GM12878 (cell line): ENCODE measurements around the gene CADPS. TPM values are rescaled to one million over a fixed set of nuclear protein-coding genes. Genes with fewer than 3 reads are reported as not detected.

Source experiments
- ATAC-seq: fragments of 200-7000 bp; cut with Tn5 transposase; 3 replicates; pipeline ENCODE4 v1.9.1; 2020; ENCODE audit warnings: mild to moderate bottlenecking, moderate library complexity
- BruUV-seq: library from RNA; stranded (reverse); fragments of 400-500 nt; replicated peaks from 2 replicates; lab custom pipeline; 2021; lab: Mats Ljungman, UMichigan
- CTCF ChIA-PET: fragments of 300-600 bp; sonication (Branson Sonifier 250); formaldehyde crosslinking; extraction: SDS; loops from one replicate; lab custom pipeline; 2021; ENCODE audit warnings: inconsistent platforms; lab: Yijun Ruan, JAX
- POLR2A ChIA-PET: fragments of 350-600 bp; formaldehyde crosslinking; extraction: SDS; loops from one replicate; lab custom pipeline; 2021; ENCODE audit warnings: inconsistent platforms; lab: Charles Lee
- RAD21 ChIA-PET: fragments of 300-600 bp; sonication (Branson Sonifier 250); formaldehyde crosslinking; loops from one replicate; lab custom pipeline; 2023; ENCODE audit warnings: antibody characterized with exemption; ENCODE audit not compliant: unreplicated experiment; lab: Charles Lee
- SMC1A ChIA-PET: fragments of 300-600 bp; sonication (Branson Sonifier 250); formaldehyde crosslinking; loops from one replicate; lab custom pipeline; 2023; ENCODE audit not compliant: unreplicated experiment, uncharacterized antibody; lab: Charles Lee
- DNase-seq: peaks from one replicate; pipeline ENCODE4 v3.0.0-alpha.2; 2011; ENCODE audit warnings: low read depth, low spot score
- FAIRE-seq: peaks from 3 replicates; lab custom pipeline; 2011; peaks lifted over from hg19 to GRCh38; lab: Jason Lieb, UNC
- H2AFZ ChIP-seq: 2 replicates; pipeline ENCODE4 v1.6.0; 2011; ENCODE audit warnings: low read depth, low read length, control low read depth; ENCODE audit not compliant: control insufficient read depth
- H3K27ac ChIP-seq: 2 replicates; pipeline ENCODE4 v1.5.1; 2011; ENCODE audit warnings: control low read depth; ENCODE audit not compliant: control insufficient read depth, insufficient read depth
- H3K27me3 ChIP-seq, 2 experiments: replicated peaks in 1 of 2; 2 replicates each; pipeline versions ENCODE4 v1.6.0 to v1.6.1; 2011; ENCODE audit warnings: low read length in 1 of 2; ENCODE audit not compliant: control insufficient read depth in 2 of 2, insufficient read depth in 2 of 2
- H3K36me3 ChIP-seq, 2 experiments: 2 replicates each; pipeline ENCODE4 v1.5.1; 2011; ENCODE audit warnings: low read length in 1 of 2; ENCODE audit not compliant: control insufficient read depth in 2 of 2, insufficient read depth in 2 of 2
- H3K4me1 ChIP-seq: 2 replicates; pipeline ENCODE4 v1.6.1; 2011; ENCODE audit warnings: mild to moderate bottlenecking, low read length, moderate library complexity, mixed read lengths; ENCODE audit not compliant: control insufficient read depth, insufficient read depth
- H3K4me2 ChIP-seq: 2 replicates; pipeline ENCODE4 v1.6.0; 2011; ENCODE audit warnings: control low read depth; ENCODE audit not compliant: control insufficient read depth, insufficient read depth
- H3K4me3 ChIP-seq: fragments of 200-600 bp; sonication (generic); 2 replicates; pipeline ENCODE4 v1.5.1; 2016
- H3K79me2 ChIP-seq: 2 replicates; pipeline ENCODE4 v1.6.0; 2011; ENCODE audit warnings: low read length; ENCODE audit not compliant: control insufficient read depth, insufficient read depth
- H3K9ac ChIP-seq: 2 replicates; pipeline ENCODE4 v1.8.0; 2011; ENCODE audit warnings: low read length, control low read depth, mixed read lengths; ENCODE audit not compliant: control insufficient read depth, insufficient read depth
- H3K9me3 ChIP-seq: replicated peaks from 3 replicates; pipeline ENCODE4 v1.5.1; 2011; ENCODE audit warnings: mild to moderate bottlenecking, low read length; ENCODE audit not compliant: control insufficient read depth, insufficient read depth
- H4K20me1 ChIP-seq: 2 replicates; pipeline ENCODE4 v1.6.0; 2011; ENCODE audit not compliant: control insufficient read depth, insufficient read depth
- CBX5 ChIP-seq: sonication (generic); IDR thresholded peaks from 2 replicates; pipeline ENCODE4 v1.6.1; 2016; ENCODE audit warnings: low read depth, moderate library complexity, mild to moderate bottlenecking, inconsistent platforms
- CEBPB ChIP-seq, 2 experiments: fragments of 150-350 bp in 1 of 2; IDR thresholded peaks; 2 replicates each; pipeline ENCODE4 v1.6.1; 2012 to 2014; ENCODE audit warnings: low read depth in 2 of 2, low read length in 2 of 2, borderline replicate concordance in 1 of 2, inconsistent platforms in 1 of 2
- ELK1 ChIP-seq: IDR thresholded peaks from 2 replicates; pipeline ENCODE4 v1.6.1; 2012; ENCODE audit warnings: low read depth, low read length, improper control_type of control experiment
- FOXK2 ChIP-seq: fragments of 450-650 bp; IDR thresholded peaks from 2 replicates; pipeline ENCODE4 v1.6.1; 2017; ENCODE audit warnings: mild to moderate bottlenecking, moderate library complexity
- IKZF2 ChIP-seq, 2 experiments: fragments of 450-650 bp; IDR thresholded peaks; 2 replicates each; pipeline ENCODE4 v1.6.1; 2017; ENCODE audit warnings: mild to moderate bottlenecking in 2 of 2, moderate library complexity in 2 of 2
- KAT2A ChIP-seq: conservative IDR thresholded peaks from 2 replicates; pipeline ENCODE4 v1.6.1; 2011; ENCODE audit warnings: low read depth, low read length; ENCODE audit not compliant: control insufficient read depth
- PAX5 ChIP-seq: IDR thresholded peaks from 2 replicates; pipeline ENCODE4 v1.6.1; 2011; ENCODE audit warnings: low read depth, low read length, borderline replicate concordance
- PML ChIP-seq: IDR thresholded peaks from 2 replicates; pipeline ENCODE4 v1.6.1; 2012; ENCODE audit warnings: low read length, inconsistent platforms
- POLR2AphosphoS2 ChIP-seq: IDR thresholded peaks from 2 replicates; pipeline ENCODE4 v1.6.1; 2011; ENCODE audit warnings: low read depth, mild to moderate bottlenecking, low read length, improper control_type of control experiment, moderate library complexity
- SPI1 ChIP-seq: IDR thresholded peaks from 2 replicates; pipeline ENCODE4 v1.6.1; 2011; ENCODE audit warnings: low read depth, mild to moderate bottlenecking, low read length, moderate library complexity, borderline replicate concordance; ENCODE audit not compliant: insufficient read depth
- SREBF2 ChIP-seq: IDR thresholded peaks from 2 replicates; pipeline ENCODE4 v1.6.1; 2012; ENCODE audit warnings: mild to moderate bottlenecking, low read length
- TCF3 ChIP-seq: IDR thresholded peaks from 2 replicates; pipeline ENCODE4 v1.6.1; 2012; ENCODE audit warnings: low read depth, mild to moderate bottlenecking, low read length, borderline replicate concordance; ENCODE audit not compliant: insufficient read depth
- YY1 ChIP-seq: IDR thresholded peaks from 2 replicates; pipeline ENCODE4 v1.6.1; 2011; ENCODE audit warnings: low read depth, mild to moderate bottlenecking, low read length
- ZNF207 ChIP-seq: fragments of 450-650 bp; IDR thresholded peaks from 2 replicates; pipeline ENCODE4 v1.6.1; 2014; ENCODE audit warnings: antibody characterized with exemption, mild to moderate bottlenecking, borderline replicate concordance
- WGBS: methylation state at CpG from one replicate; pipeline ENCODE4 v1.1.6; 2016; ENCODE audit warnings: low lambda C conversion rate; ENCODE audit not compliant: insufficient replicate concordance, insufficient coverage; ENCODE audit errors: missing lambda C conversion rate; 5-methylcytosine and 5-hydroxymethylcytosine counted together
- in situ Hi-C: fragments of 300-500 bp; cut with MboI; formaldehyde crosslinking; loops from 9 replicates; pipeline ENCODE4 v1.14.3; 2018; ENCODE audit warnings: mixed read lengths
- intact Hi-C: fragments of 100-400 bp; cut with micrococcal nuclease; formaldehyde crosslinking; loops from one replicate; pipeline ENCODE4 v1.14.2; 2022; ENCODE audit not compliant: unreplicated experiment
- polyA plus RNA-seq, 11 experiments: library from polyadenylated mRNA; depleted of rRNA in 4 of 11; unstranded in 6 of 11; stranded (reverse) in 5 of 11; fragments of >200 nt; fragmentation: Nextera tagmentation in 4 of 11; fragmentation: Illumina TruSeq in 1 of 11; extraction: Ambion mirVana in 4 of 11; extraction: Trizol in 1 of 11; gene quantifications; 1 replicate in 1 of 11; 2 replicates in 10 of 11; pipeline versions ENCODE4 v1.2.1 to v1.2.3, GENCODE V29; 2011 to 2016; ENCODE audit warnings: inconsistent platforms in 2 of 11, missing spikeins in 2 of 11, low read depth in 1 of 11
- total RNA-seq, 4 experiments: library from RNA; depleted of rRNA in 3 of 4; stranded (reverse); fragments of >200 nt in 3 of 4; fragmentation: Illumina TruSeq in 1 of 4; extraction: Trizol in 1 of 4; gene quantifications; 2 replicates each; pipeline versions ENCODE4 v1.2.1 to v1.2.3, GENCODE V29; 2013 to 2021
- TF ChIP-seq, protein P1 (sequence below): IDR thresholded peaks from 2 replicates; pipeline ENCODE4 v1.6.1; 2012; ENCODE audit warnings: improper control_type of control experiment, low read depth, low read length; ENCODE audit not compliant: insufficient replicate concordance

CADPS gene
- total and polyA plus RNA-seq, 10 of the 15 experiments (the other 5 are each of a cell fraction or from before 2014, with no cell fraction given): 0.20 TPM; not detected in 9

- no peak for DNase-seq
- no TSS peak for BruUV-seq
- Histone ChIP-seq H3K79me2 (no peaks in the 10 kb centered on the region), H3K27me3 (no peaks in the 10 kb centered on the region; a peak in 1 of 4 replicates), H3K4me3 (no peak overlapping the region), H3K9ac (no peak overlapping the region), H3K4me1 (no peaks in the 10 kb centered on the region), H3K27ac (no peak overlapping the region), H3K4me2 (no peak overlapping the region), H2AFZ (no peak overlapping the region), H3K9me3 (no peaks in the 10 kb centered on the region), H3K36me3 (no peaks in the 10 kb centered on the region), H4K20me1 (no peaks in the 10 kb centered on the region)
- in situ Hi-C loops (no loop called here), intact Hi-C loops (no loop called here)
- no peak for FAIRE-seq
- ChIA-PET SMC1A (interaction anchor here (1.5 kb wide), 1 partner anchor 15 kb away, joined by 3 read pairs; no protein-coding TSS in a partner anchor), RAD21 (interaction anchor here (0.6 kb wide), 1 partner anchor 57 kb away, joined by 3 read pairs; no protein-coding TSS in a partner anchor), CTCF (no interaction called here), POLR2A (no interaction called here)
- ATAC-seq: peak; percentile 31; the same call in 2 of the 3 replicates
- 0% methylated on average over 13 of the region's 13 CpGs for WGBS
- TF ChIP-seq KAT2A (no peak), POLR2AphosphoS2 (no peak), IKZF2 (IDR thresholded peaks at IDR 0.05) (no peak), PML (no peak), CEBPB (IDR thresholded peaks at IDR 0.05; ENCODE audit: borderline replicate concordance in 1 of 2, low read depth in 2 of 2, low read length in 2 of 2) (no peak), SREBF2 (no peak), CBX5 (no peak), FOXK2 (no peak), ZNF207 (no peak), SPI1 (no peak), PAX5 (no peak), ELK1 (no peak), YY1 (no peak), TCF3 (no peak)
- TF ChIP-seq, protein P1, sequence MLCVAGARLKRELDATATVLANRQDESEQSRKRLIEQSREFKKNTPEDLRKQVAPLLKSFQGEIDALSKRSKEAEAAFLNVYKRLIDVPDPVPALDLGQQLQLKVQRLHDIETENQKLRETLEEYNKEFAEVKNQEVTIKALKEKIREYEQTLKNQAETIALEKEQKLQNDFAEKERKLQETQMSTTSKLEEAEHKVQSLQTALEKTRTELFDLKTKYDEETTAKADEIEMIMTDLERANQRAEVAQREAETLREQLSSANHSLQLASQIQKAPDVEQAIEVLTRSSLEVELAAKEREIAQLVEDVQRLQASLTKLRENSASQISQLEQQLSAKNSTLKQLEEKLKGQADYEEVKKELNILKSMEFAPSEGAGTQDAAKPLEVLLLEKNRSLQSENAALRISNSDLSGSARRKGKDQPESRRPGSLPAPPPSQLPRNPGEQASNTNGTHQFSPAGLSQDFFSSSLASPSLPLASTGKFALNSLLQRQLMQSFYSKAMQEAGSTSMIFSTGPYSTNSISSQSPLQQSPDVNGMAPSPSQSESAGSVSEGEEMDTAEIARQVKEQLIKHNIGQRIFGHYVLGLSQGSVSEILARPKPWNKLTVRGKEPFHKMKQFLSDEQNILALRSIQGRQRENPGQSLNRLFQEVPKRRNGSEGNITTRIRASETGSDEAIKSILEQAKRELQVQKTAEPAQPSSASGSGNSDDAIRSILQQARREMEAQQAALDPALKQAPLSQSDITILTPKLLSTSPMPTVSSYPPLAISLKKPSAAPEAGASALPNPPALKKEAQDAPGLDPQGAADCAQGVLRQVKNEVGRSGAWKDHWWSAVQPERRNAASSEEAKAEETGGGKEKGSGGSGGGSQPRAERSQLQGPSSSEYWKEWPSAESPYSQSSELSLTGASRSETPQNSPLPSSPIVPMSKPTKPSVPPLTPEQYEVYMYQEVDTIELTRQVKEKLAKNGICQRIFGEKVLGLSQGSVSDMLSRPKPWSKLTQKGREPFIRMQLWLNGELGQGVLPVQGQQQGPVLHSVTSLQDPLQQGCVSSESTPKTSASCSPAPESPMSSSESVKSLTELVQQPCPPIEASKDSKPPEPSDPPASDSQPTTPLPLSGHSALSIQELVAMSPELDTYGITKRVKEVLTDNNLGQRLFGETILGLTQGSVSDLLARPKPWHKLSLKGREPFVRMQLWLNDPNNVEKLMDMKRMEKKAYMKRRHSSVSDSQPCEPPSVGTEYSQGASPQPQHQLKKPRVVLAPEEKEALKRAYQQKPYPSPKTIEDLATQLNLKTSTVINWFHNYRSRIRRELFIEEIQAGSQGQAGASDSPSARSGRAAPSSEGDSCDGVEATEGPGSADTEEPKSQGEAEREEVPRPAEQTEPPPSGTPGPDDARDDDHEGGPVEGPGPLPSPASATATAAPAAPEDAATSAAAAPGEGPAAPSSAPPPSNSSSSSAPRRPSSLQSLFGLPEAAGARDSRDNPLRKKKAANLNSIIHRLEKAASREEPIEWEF: no peak
These were observed 151.9 kb downstream of the CADPS start for GRCh38 chr3:62723166-62723913.
